Measurements from ENCODE around the gene SMIM15. TPM values are rescaled to one million over a fixed set of nuclear protein-coding genes. Genes with fewer than 3 reads are reported as not detected.

The SMIM15 gene
- total RNA-seq, 1 donor from 2014 or later, result 48.9 TPM

- no peak overlapping the region for H3K27ac ChIP-seq
- H3K4me1 ChIP-seq, result no peaks in the 10 kb centered on the region
- no peak overlapping the region for H3K4me3 ChIP-seq
- intact Hi-C loops (cut with DNase I), result no loop called here
- no peaks in the 10 kb centered on the region for H3K36me3 ChIP-seq
- H3K9me3 ChIP-seq, result no peaks in the 10 kb centered on the region
- ATAC-seq (no peak), DNase-seq (no peak)
- TF ChIP-seq CTCF (IDR thresholded peaks at IDR 0.05), result no peak
- H3K27me3 ChIP-seq, result no peaks in the 10 kb centered on the region
Observed at GRCh38 chr5:61141801-61142200, 20.5 kb downstream of the SMIM15 start.

GRCh38 chr5:61139931-61140330 is 22.3 kb downstream of the SMIM15 start:
- H3K9me3 ChIP-seq, result no peaks in the 10 kb centered on the region
- no peaks in the 10 kb centered on the region for H3K27me3 ChIP-seq
- H3K4me1 ChIP-seq, result no peaks in the 10 kb centered on the region
- ATAC-seq, result no peak
- intact Hi-C loops (cut with DNase I), result no loop called here
- no peak overlapping the region for H3K4me3 ChIP-seq
- TF ChIP-seq CTCF (IDR thresholded peaks at IDR 0.05), result no peak
- no peak overlapping the region for H3K27ac ChIP-seq
- H3K36me3 ChIP-seq, result no peaks in the 10 kb centered on the region
- no peak for DNase-seq

- DNase-seq (no peak), ATAC-seq (no peak)
- no peak overlapping the region for H3K27ac ChIP-seq
- no peaks in the 10 kb centered on the region for H3K27me3 ChIP-seq
- H3K9me3 ChIP-seq, result no peaks in the 10 kb centered on the region
- no peak overlapping the region for H3K4me3 ChIP-seq
- no peaks in the 10 kb centered on the region for H3K36me3 ChIP-seq
- no peaks in the 10 kb centered on the region for H3K4me1 ChIP-seq
- intact Hi-C loops (cut with DNase I), result no loop called here
- TF ChIP-seq CTCF (IDR thresholded peaks at IDR 0.05), result no peak
Observed at GRCh38 chr5:61139094-61139873, 23.0 kb downstream of the SMIM15 start.

- no peaks in the 10 kb centered on the region for H3K9me3 ChIP-seq
- no peaks in the 10 kb centered on the region for H3K27me3 ChIP-seq
- DNase-seq, result no peak
- no peak for ATAC-seq
- no peaks in the 10 kb centered on the region for H3K4me1 ChIP-seq
- H3K27ac ChIP-seq, result no peak overlapping the region
- intact Hi-C loops (cut with DNase I), result no loop called here
- H3K36me3 ChIP-seq, result no peaks in the 10 kb centered on the region
- TF ChIP-seq CTCF (IDR thresholded peaks at IDR 0.05), result no peak
- H3K4me3 ChIP-seq, result no peak overlapping the region
Observed at GRCh38 chr5:61137835-61138234, 24.4 kb downstream of the SMIM15 start.

GRCh38 chr5:61132559-61132958 is 29.7 kb downstream of the SMIM15 start:
- Histone ChIP-seq H3K4me3 (no peak overlapping the region), H3K4me1 (no peaks in the 10 kb centered on the region), H3K27me3 (no peaks in the 10 kb centered on the region), H3K27ac (no peak overlapping the region), H3K36me3 (no peaks in the 10 kb centered on the region), H3K9me3 (no peaks in the 10 kb centered on the region)
- no peak for TF ChIP-seq CTCF (IDR thresholded peaks at IDR 0.05)
- intact Hi-C loops (cut with DNase I), result no loop called here
- ATAC-seq (no peak), DNase-seq (no peak)
